HepG2 (cell line): ENCODE measurements around the gene SRBD1. TPM values are rescaled to one million over a fixed set of nuclear protein-coding genes. Genes with fewer than 3 reads are reported as not detected.

Source experiments
- ATAC-seq: fragments of 200-7000 bp; cut with Tn5 transposase; 3 replicates; pipeline ENCODE4 v1.9.1; 2020; ENCODE audit warnings: mild to moderate bottlenecking, moderate library complexity
- BruUV-seq: library from RNA; stranded (reverse); fragments of 400-500 nt; replicated peaks from 2 replicates; lab custom pipeline; 2021; lab: Mats Ljungman, UMichigan
- CTCF ChIA-PET: fragments of 300-600 bp; formaldehyde crosslinking; extraction: SDS; loops from one replicate; lab custom pipeline; 2021; ENCODE audit warnings: low total read pairs, inconsistent platforms, low intra/inter-chr PET ratio; lab: Yijun Ruan, JAX
- POLR2A ChIA-PET: fragments of 350-600 bp; sonication (Branson Sonifier 250); formaldehyde crosslinking; loops from one replicate; lab custom pipeline; 2020; ENCODE audit warnings: antibody characterized with exemption, inconsistent platforms; lab: Yijun Ruan, JAX
- DNase-seq: peaks from one replicate; pipeline ENCODE4 v3.0.0-alpha.2; 2015; ENCODE audit warnings: low spot score
- FAIRE-seq: peaks from 3 replicates; lab custom pipeline; 2011; peaks lifted over from hg19 to GRCh38; lab: Jason Lieb, UNC
- H2AFZ ChIP-seq: one replicate; pipeline ENCODE4 v1.6.1; 2011; ENCODE audit warnings: low read length, inconsistent platforms
- H3K27ac ChIP-seq: fragments of 300-600 bp; 3 replicates; pipeline ENCODE4 v1.8.0; 2011; ENCODE audit warnings: mixed run types, mild to moderate bottlenecking, mixed read lengths, low read length, inconsistent platforms; ENCODE audit not compliant: insufficient read depth; ENCODE audit errors: extremely low read length
- H3K27me3 ChIP-seq, 2 experiments: fragments of 200-600 bp in 1 of 2; 2 replicates in 1 of 2; 3 replicates in 1 of 2; pipeline versions ENCODE4 v1.6.0 to v1.8.0; 2011; ENCODE audit warnings: low read length in 2 of 2, mild to moderate bottlenecking in 2 of 2, moderate library complexity in 2 of 2, inconsistent platforms in 1 of 2; ENCODE audit not compliant: insufficient read depth in 2 of 2, control insufficient read depth in 1 of 2
- H3K36me3 ChIP-seq, 2 experiments: fragments of 200-600 bp in 1 of 2; replicated peaks in 1 of 2; 2 replicates in 1 of 2; 3 replicates in 1 of 2; pipeline versions ENCODE4 v1.5.1 to v1.8.0; 2011; ENCODE audit warnings: low read length in 2 of 2, inconsistent platforms in 1 of 2; ENCODE audit not compliant: insufficient read depth in 2 of 2, control insufficient read depth in 1 of 2
- H3K4me1 ChIP-seq: 2 replicates; pipeline ENCODE4 v1.5.1; 2012; ENCODE audit warnings: low read length, inconsistent platforms; ENCODE audit not compliant: insufficient read depth
- H3K4me2 ChIP-seq: 2 replicates; pipeline ENCODE4 v1.6.0; 2011; ENCODE audit warnings: low read depth, low read length, inconsistent platforms
- H3K4me3 ChIP-seq, 3 experiments: fragments of 200-600 bp in 1 of 3; sonication (generic), shearing (Covaris generic) in 1 of 3; replicated peaks in 1 of 3; 2 replicates each; pipeline ENCODE4 v1.5.1; 2011 to 2016; ENCODE audit warnings: low read length in 3 of 3, inconsistent platforms in 2 of 3, low read depth in 2 of 3, mild to moderate bottlenecking in 2 of 3, control low read depth in 1 of 3, mixed read lengths in 1 of 3; ENCODE audit not compliant: insufficient read depth in 1 of 3
- H3K79me2 ChIP-seq: one replicate; pipeline ENCODE4 v1.6.1; 2011; ENCODE audit warnings: low read length, inconsistent platforms; ENCODE audit not compliant: insufficient read depth
- H3K9ac ChIP-seq: 2 replicates; pipeline ENCODE4 v1.6.0; 2011; ENCODE audit warnings: mild to moderate bottlenecking, low read depth, low read length, inconsistent platforms; ENCODE audit not compliant: insufficient read depth
- H3K9me3 ChIP-seq: 2 replicates; pipeline ENCODE4 v1.5.1; 2012; ENCODE audit warnings: mild to moderate bottlenecking, low read length
- H4K20me1 ChIP-seq: 2 replicates; pipeline ENCODE4 v1.6.0; 2011; ENCODE audit warnings: inconsistent platforms, mild to moderate bottlenecking, low read length, moderate library complexity; ENCODE audit not compliant: insufficient read depth
- CBX2 ChIP-seq, 2 experiments: fragments of 200-600 bp in 1 of 2; sonication (generic); formaldehyde crosslinking in 1 of 2; IDR thresholded peaks; 2 replicates each; pipeline versions ENCODE4 v1.7.0 to v1.8.1; 2018 to 2022; ENCODE audit warnings: low read depth in 2 of 2, low read length in 1 of 2, mild to moderate bottlenecking in 1 of 2, missing genetic modification reagents in 1 of 2
- KAT8 ChIP-seq: IDR thresholded peaks from 2 replicates; pipeline ENCODE4 v1.6.1; 2016; ENCODE audit warnings: missing genetic modification reagents, missing compliant biosample characterization
- MTF1 ChIP-seq: sonication (generic); formaldehyde crosslinking; IDR thresholded peaks from 2 replicates; pipeline ENCODE4 v1.5.0; 2020; ENCODE audit warnings: missing genetic modification reagents
- NFE2 ChIP-seq: sonication (generic); formaldehyde crosslinking; IDR thresholded peaks from 2 replicates; pipeline ENCODE4 v1.4.0; 2020; ENCODE audit warnings: missing genetic modification reagents
- RFX5 ChIP-seq: IDR thresholded peaks from 2 replicates; pipeline ENCODE4 v1.6.1; 2011; ENCODE audit warnings: low read depth, low read length, improper control_type of control experiment
- TGIF2 ChIP-seq: IDR thresholded peaks from 2 replicates; pipeline ENCODE4 v1.6.1; 2016; ENCODE audit warnings: control low read depth, missing compliant biosample characterization
- U2AF2 ChIP-seq: fragments of 200-400 bp; formaldehyde crosslinking; IDR thresholded peaks from 2 replicates; pipeline ENCODE4 v1.6.1; 2017; ENCODE audit warnings: low read depth, mild to moderate bottlenecking, low read length
- ZBTB1 ChIP-seq: sonication (generic); formaldehyde crosslinking; IDR thresholded peaks from 2 replicates; pipeline ENCODE4 v1.4.0; 2020; ENCODE audit warnings: missing genetic modification reagents, borderline replicate concordance
- ZBTB7B ChIP-seq: sonication (generic); formaldehyde crosslinking; IDR thresholded peaks from 2 replicates; pipeline ENCODE4 v1.4.0; 2020; ENCODE audit warnings: missing genetic modification reagents
- ZNF20 ChIP-seq: sonication (generic); formaldehyde crosslinking; IDR thresholded peaks from 2 replicates; pipeline ENCODE4 v1.4.0; 2020; ENCODE audit warnings: mild to moderate bottlenecking, moderate library complexity, missing genetic modification reagents
- ZNF230 ChIP-seq: sonication (generic); formaldehyde crosslinking; IDR thresholded peaks from 2 replicates; pipeline ENCODE4 v1.4.0; 2020; ENCODE audit warnings: mild to moderate bottlenecking, missing genetic modification reagents
- ZNF569 ChIP-seq: sonication (generic); formaldehyde crosslinking; IDR thresholded peaks from 2 replicates; pipeline ENCODE4 v1.5.0; 2020; ENCODE audit warnings: mild to moderate bottlenecking, missing genetic modification reagents, moderate library complexity, borderline replicate concordance
- ZNF720 ChIP-seq: sonication (generic); formaldehyde crosslinking; IDR thresholded peaks from 2 replicates; pipeline ENCODE4 v1.4.0; 2020; ENCODE audit warnings: missing genetic modification reagents
- WGBS: methylation state at CpG from one replicate; pipeline ENCODE4 v1.1.6; 2017; ENCODE audit warnings: low lambda C conversion rate; 5-methylcytosine and 5-hydroxymethylcytosine counted together
- in situ Hi-C: cut with HindIII; loops from 2 replicates; pipeline ENCODE4 v1.10.0; 2017; ENCODE audit warnings: low pct_unique_long_range_greater_than_20kb; ENCODE audit not compliant: extremely low pct_ligation_motif_present
- intact Hi-C: fragments of 100-400 bp; cut with micrococcal nuclease; formaldehyde crosslinking; loops from one replicate; pipeline ENCODE4 v1.10.0; 2022; ENCODE audit not compliant: unreplicated experiment
- polyA plus RNA-seq, 8 experiments: library from polyadenylated mRNA; depleted of rRNA in 3 of 8; stranded (reverse) in 7 of 8; unstranded in 1 of 8; fragments of >200 nt; fragmentation: Illumina TruSeq in 4 of 8; extraction: Trizol in 4 of 8; gene quantifications; 2 replicates each; pipeline versions ENCODE4 v1.2.1 to v1.2.3, GENCODE V29; 2011 to 2016; ENCODE audit warnings: low read depth in 4 of 8, missing spikeins in 1 of 8, mixed read lengths in 1 of 8; ENCODE audit not compliant: insufficient read depth in 1 of 8
- total RNA-seq, 5 experiments: library from RNA; depleted of rRNA; stranded (reverse); fragments of >200 nt; fragmentation: Illumina TruSeq; extraction: Trizol; gene quantifications; 2 replicates each; pipeline ENCODE4 v1.2.3, GENCODE V29; 2016; ENCODE audit warnings: low read depth in 1 of 5
- TF ChIP-seq, protein P1 (sequence below): sonication (generic); formaldehyde crosslinking; IDR thresholded peaks from 2 replicates; pipeline ENCODE4 v1.5.1; 2020; ENCODE audit warnings: missing genetic modification reagents, mild to moderate bottlenecking, borderline replicate concordance
- TF ChIP-seq, protein P2 (sequence below): IDR thresholded peaks from 2 replicates; pipeline ENCODE4 v1.6.1; 2012; ENCODE audit warnings: low read length, improper control_type of control experiment
- TF ChIP-seq, protein P3 (sequence below): sonication (generic); formaldehyde crosslinking; IDR thresholded peaks from 2 replicates; pipeline ENCODE4 v1.4.0; 2020; ENCODE audit warnings: mild to moderate bottlenecking, missing genetic modification reagents, borderline replicate concordance

The SRBD1 gene
- total and polyA plus RNA-seq, 2 of the 13 experiments (the other 11 are each of a cell fraction or from before 2014, with no cell fraction given): 3.2 to 23.9 TPM

DNA sequence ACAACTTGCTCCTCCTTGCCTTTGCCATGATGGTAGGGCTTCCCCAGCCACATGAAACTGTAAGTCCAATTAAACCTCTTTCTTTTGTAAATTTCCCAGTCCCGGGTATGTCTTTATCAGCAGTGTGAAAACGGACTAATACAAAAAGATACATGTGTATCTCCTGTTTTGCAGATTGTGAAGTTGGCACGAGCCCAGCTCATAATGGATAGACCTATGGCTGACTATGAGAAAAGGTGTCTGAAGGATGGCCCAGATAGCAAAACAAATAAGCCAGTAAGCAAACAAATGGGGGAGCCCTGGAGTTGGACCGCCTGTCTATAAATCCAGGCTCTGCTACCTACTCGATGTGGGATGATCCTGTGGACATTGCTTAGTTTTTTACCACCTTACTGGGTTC lies 24.9 kb upstream of the SRBD1 start:
- no peak overlapping the region for H2AFZ ChIP-seq
- no peaks in the 10 kb centered on the region for H4K20me1 ChIP-seq
- no peaks in the 10 kb centered on the region for H3K36me3 ChIP-seq
- TF ChIP-seq ZNF20 (CRISPR knock-in tag): no peak
- TF ChIP-seq, protein P1, sequence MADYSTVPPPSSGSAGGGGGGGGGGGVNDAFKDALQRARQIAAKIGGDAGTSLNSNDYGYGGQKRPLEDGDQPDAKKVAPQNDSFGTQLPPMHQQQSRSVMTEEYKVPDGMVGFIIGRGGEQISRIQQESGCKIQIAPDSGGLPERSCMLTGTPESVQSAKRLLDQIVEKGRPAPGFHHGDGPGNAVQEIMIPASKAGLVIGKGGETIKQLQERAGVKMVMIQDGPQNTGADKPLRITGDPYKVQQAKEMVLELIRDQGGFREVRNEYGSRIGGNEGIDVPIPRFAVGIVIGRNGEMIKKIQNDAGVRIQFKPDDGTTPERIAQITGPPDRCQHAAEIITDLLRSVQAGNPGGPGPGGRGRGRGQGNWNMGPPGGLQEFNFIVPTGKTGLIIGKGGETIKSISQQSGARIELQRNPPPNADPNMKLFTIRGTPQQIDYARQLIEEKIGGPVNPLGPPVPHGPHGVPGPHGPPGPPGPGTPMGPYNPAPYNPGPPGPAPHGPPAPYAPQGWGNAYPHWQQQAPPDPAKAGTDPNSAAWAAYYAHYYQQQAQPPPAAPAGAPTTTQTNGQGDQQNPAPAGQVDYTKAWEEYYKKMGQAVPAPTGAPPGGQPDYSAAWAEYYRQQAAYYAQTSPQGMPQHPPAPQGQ: no peak
- no peak for TF ChIP-seq ZNF720 (CRISPR knock-in tag)
- TF ChIP-seq MTF1 (CRISPR knock-in tag): no peak
- no peak for TF ChIP-seq U2AF2
- TF ChIP-seq CBX2 (IDR thresholded peaks at IDR 0.05; ENCODE audit: low read depth, low read length): no peak
- no peak for TF ChIP-seq CBX2 (CRISPR knock-in tag; IDR thresholded peaks at IDR 0.05; ENCODE audit: low read depth)
- TF ChIP-seq, protein P2, sequence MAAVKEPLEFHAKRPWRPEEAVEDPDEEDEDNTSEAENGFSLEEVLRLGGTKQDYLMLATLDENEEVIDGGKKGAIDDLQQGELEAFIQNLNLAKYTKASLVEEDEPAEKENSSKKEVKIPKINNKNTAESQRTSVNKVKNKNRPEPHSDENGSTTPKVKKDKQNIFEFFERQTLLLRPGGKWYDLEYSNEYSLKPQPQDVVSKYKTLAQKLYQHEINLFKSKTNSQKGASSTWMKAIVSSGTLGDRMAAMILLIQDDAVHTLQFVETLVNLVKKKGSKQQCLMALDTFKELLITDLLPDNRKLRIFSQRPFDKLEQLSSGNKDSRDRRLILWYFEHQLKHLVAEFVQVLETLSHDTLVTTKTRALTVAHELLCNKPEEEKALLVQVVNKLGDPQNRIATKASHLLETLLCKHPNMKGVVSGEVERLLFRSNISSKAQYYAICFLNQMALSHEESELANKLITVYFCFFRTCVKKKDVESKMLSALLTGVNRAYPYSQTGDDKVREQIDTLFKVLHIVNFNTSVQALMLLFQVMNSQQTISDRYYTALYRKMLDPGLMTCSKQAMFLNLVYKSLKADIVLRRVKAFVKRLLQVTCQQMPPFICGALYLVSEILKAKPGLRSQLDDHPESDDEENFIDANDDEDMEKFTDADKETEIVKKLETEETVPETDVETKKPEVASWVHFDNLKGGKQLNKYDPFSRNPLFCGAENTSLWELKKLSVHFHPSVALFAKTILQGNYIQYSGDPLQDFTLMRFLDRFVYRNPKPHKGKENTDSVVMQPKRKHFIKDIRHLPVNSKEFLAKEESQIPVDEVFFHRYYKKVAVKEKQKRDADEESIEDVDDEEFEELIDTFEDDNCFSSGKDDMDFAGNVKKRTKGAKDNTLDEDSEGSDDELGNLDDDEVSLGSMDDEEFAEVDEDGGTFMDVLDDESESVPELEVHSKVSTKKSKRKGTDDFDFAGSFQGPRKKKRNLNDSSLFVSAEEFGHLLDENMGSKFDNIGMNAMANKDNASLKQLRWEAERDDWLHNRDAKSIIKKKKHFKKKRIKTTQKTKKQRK: no peak
- TF ChIP-seq KAT8 (CRISPR knock-in tag): no peak
- TF ChIP-seq ZNF230 (CRISPR knock-in tag): no peak
- no peak for TF ChIP-seq ZNF569 (CRISPR knock-in tag)
- TF ChIP-seq ZBTB1 (CRISPR knock-in tag): no peak
- TF ChIP-seq, protein P3, sequence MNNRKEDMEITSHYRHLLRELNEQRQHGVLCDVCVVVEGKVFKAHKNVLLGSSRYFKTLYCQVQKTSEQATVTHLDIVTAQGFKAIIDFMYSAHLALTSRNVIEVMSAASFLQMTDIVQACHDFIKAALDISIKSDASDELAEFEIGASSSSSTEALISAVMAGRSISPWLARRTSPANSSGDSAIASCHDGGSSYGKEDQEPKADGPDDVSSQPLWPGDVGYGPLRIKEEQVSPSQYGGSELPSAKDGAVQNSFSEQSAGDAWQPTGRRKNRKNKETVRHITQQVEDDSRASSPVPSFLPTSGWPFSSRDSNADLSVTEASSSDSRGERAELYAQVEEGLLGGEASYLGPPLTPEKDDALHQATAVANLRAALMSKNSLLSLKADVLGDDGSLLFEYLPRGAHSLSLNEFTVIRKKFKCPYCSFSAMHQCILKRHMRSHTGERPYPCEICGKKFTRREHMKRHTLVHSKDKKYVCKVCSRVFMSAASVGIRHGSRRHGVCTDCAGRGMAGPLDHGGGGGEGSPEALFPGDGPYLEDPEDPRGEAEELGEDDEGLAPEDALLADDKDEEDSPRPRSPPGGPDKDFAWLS: no peak
- no peak for TF ChIP-seq ZBTB7B (CRISPR knock-in tag)
- no peak for TF ChIP-seq RFX5
- TF ChIP-seq TGIF2: no peak
- TF ChIP-seq NFE2 (CRISPR knock-in tag): no peak
- no peak for ATAC-seq
- FAIRE-seq: no peak
- H3K4me1 ChIP-seq: no peaks in the 10 kb centered on the region
- no peak overlapping the region for H3K9ac ChIP-seq
- intact Hi-C loops: no loop called here
- no TSS peak for BruUV-seq
- H3K9me3 ChIP-seq: no peaks in the 10 kb centered on the region
- H3K79me2 ChIP-seq: no peaks in the 10 kb centered on the region
- no peak overlapping the region for H3K4me2 ChIP-seq
- CTCF ChIA-PET: no interaction called here
- in situ Hi-C loops: no loop called here
- 26% methylated on average over 5 of the region's 5 CpGs for WGBS
- no peak overlapping the region for H3K4me3 ChIP-seq
- POLR2A ChIA-PET: no interaction called here
- no peak overlapping the region for H3K27ac ChIP-seq
- DNase-seq: no peak
- peaks cover 4 to 40% of the 10 kb centered on the region in 2 experiments; a peak in 4 of 5 replicates for H3K27me3 ChIP-seq
